ENCODE data around the gene PODXL. TPM values are rescaled to one million over a fixed set of nuclear protein-coding genes. Genes with fewer than 3 reads are reported as not detected.
"Not testable (repeated sequence)": the region's sequence is repeated elsewhere in the genome, so short reads cannot be mapped to it uniquely, and the experiment has no call there.

PODXL gene
- total RNA-seq, 1 donor from 2014 or later: 349 TPM

DNA sequence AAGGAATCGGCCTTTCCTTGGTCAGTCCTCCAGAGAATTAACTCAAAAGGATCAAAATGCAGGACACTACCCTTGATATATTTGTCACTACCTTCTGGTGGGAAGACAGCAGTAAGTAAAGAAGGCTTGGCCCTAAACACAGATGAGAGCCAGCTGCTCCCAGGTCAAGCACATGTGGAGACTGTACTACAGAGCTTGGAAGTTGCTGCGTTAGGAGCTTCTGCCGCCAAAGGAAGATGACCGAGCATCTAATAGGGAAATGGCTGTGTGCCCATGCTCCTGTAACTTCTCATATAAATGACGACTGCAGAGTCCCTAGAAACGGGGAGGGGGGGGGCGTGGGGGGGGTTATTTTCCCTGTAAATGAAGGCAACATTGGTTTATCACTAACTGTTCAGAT, 59.0 kb downstream of the PODXL start:
- no peak for DNase-seq (ENCODE audit: extremely low read depth, low read depth, low spot score)

GRCh38 chr7:131495669-131496498, 60.5 kb downstream of the PODXL start:
- DNase-seq (ENCODE audit: extremely low read depth, low read depth, low spot score): no peak

- no peak for DNase-seq (ENCODE audit: extremely low read depth, low read depth, low spot score)
Observed at GRCh38 chr7:131494182-131494581, 62.2 kb downstream of the PODXL start.

GRCh38 chr7:131493581-131493980, 62.8 kb downstream of the PODXL start:
- DNase-seq (ENCODE audit: extremely low read depth, low read depth, low spot score): no peak

GRCh38 chr7:131493081-131493480, 63.3 kb downstream of the PODXL start:
- DNase-seq (ENCODE audit: extremely low read depth, low read depth, low spot score): no peak

DNA sequence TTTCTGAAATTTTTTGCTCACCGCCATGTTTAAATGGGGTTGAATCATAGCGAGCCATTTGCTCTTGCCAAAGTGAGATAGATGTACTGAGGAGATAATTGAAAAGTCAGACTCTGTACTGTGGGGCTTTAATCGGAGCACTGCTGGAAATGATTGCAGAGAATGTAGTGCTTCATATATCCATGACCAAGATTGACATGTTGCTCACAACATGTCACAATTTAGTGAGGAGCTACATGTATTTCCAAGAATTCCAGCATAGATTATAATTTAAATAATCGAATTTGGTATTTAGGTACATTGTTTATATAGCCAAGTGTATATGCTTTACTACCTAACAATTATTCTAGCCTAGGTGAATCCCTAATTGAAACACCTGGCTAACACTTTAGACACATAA, 66.5 kb downstream of the PODXL start:
- DNase-seq (ENCODE audit: extremely low read depth, low read depth, low spot score): no peak

- DNase-seq (ENCODE audit: extremely low read depth, low read depth, low spot score): no peak
Observed at GRCh38 chr7:131489196-131489595, 67.2 kb downstream of the PODXL start.

DNA sequence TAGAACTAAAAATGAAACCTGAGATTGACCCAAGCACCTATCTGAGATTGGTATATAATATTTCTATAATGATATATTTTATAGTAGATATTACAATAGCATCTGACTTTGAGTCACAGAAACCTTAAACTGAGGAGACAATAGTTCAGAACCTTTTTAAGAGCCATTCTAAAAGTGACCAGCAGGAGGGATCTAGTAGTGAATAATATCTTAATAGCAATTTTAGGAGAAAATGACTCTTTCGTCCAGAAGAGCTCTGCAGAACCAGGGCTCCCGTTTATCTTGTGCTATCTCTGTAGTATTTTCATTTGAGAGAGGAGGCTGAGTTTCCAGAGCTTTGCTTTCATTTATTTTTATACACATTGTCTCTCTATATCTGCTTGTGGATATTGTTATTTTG, 68.1 kb downstream of the PODXL start:
- no peak for DNase-seq (ENCODE audit: extremely low read depth, low read depth, low spot score)

DNA sequence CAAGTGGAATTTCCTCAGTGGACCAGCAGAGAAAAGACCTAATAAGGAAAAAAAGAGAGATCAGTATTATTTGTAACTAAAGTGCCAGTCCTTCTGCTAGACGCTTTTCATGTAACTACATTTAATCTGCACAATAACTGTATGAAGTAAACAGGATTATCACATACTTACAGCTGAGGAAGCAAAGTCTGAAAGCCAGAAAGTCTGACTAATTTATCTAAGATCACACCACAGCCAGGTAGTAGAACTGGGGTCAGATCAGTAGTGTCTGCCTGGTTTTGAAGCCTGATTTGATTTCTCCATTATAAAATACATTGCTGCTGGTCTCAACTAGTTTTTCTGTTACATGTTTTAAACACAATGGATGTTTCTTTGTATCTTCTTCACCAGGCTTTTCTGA, 69.2 kb downstream of the PODXL start:
- DNase-seq (ENCODE audit: extremely low read depth, low read depth, low spot score): no peak

DNA sequence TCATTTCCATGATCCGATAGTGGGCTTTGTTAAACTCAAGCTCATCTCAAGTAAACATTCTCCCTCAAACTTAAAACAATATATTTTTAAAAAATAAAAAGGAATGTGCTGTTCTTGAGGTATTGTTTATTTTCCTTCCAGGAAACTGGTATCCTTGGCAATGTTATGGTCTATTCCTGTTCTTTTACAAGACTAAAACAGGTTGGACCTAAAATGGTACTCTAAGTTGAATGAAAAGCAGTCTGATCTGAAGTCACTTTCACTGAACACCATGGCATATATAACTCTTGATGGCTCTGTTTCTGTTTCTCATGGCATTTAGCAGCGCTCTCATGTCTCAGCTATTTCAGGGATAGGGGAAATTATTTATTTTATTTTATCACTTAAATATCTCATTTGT, 70.1 kb downstream of the PODXL start:
- DNase-seq (ENCODE audit: extremely low read depth, low read depth, low spot score): peak; percentile 48

- DNase-seq (ENCODE audit: extremely low read depth, low read depth, low spot score): no peak
Observed at GRCh38 chr7:131483586-131483985, 72.8 kb downstream of the PODXL start.

DNA sequence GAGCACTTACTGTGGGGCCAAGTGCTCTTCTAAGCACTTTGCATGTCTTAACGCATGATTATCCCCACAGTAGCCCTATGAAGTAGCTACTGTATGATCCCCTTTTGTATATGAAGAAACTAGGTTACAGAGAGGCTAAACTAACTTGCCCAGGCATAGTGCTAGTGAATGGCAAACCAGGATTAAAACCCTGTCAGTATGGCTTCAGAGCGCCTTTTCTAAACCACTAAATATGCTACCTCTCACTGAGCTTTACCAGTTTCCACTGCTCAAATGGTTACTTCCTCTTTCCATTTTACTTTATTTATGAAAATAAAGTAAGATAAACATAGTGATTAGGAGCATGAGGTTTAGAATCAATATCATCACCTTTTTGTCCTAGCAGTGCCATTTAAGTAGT, 73.6 kb downstream of the PODXL start:
- DNase-seq (ENCODE audit: extremely low read depth, low read depth, low spot score): no peak

DNA sequence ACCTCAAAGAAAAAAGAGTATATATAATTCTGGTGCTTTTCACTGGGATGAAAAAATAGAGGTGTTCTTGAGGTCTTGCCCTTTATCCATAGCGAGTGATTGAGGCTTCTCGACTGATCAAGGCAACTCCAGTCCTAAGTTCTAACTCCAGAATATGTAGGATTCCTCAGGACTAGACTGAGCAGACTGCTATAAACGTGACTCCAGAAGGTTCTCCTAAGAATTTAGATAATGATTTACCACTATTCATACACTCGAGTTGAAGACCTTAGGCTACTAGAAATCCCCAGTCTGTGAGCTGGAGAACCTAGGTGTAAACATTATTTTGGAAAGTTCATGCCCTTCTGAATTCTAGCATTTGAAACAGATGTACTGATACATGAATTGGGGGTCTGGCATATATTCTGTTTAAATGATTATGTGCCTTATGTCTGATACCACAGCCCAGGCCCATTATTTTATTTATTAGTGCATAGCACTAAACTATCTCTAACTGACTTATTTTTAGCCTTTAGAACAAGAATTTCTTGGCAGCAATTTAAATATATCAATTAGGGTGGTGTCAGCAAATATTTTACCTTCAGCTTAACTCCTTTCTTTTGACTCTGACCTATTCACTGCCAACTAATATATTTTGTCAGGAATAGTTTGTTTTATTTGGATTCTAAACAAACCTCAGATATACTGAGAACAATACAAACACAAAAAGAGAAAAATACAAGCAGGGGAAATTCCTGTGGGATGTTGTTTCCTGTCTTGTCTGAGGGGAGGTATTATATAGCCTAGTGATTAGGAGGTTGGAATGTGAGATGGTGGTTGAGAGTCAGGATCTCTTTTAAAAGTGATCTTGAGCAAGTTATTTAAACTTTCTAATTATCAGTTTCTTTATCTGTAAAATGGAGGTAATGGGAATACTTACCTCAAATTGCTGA, 75.8 kb downstream of the PODXL start:
- peak; percentile 37 for DNase-seq (ENCODE audit: extremely low read depth, low read depth, low spot score)

GRCh38 chr7:131476740-131477139, 79.7 kb downstream of the PODXL start:
- no peak for DNase-seq (ENCODE audit: extremely low read depth, low read depth, low spot score)

DNA sequence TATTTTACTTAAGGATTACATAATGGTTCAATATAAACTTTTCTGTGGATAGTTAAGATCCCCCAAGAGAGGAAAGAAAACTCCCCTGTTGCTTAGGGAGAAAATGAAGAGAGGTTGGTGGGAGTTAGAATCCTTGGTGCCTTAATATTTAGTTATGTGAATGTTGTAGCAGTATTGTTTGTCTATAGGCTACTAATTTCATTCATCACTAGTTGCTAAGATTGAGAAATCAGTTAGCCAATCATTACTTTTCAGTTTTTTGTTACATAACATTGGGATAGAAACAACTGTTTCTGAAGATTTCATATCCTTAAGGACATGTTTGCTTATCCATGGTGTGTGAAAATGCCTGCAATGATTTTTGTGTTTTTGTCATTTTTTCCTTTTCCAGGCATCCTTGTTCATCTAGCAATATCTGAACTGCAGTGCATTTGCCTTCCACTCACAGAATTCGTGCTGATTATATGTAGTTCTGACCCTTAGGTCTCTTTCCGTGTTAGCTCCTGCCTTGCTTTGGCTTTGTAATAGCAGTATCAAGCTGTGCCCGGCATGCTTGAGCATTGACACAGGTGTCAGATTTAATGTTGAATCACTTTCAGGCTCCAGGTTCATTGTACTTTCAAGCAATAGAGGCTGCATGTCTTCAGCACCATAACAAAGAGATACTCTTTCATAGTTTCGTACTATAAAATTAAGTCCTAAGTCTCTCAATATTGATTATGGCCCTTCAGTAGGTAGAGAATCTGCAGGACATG, 85.0 kb downstream of the PODXL start:
- DNase-seq (ENCODE audit: extremely low read depth, low read depth, low spot score): no peak

GRCh38 chr7:131467788-131468187, 88.6 kb downstream of the PODXL start:
- DNase-seq (ENCODE audit: extremely low read depth, low read depth, low spot score): no peak

DNA sequence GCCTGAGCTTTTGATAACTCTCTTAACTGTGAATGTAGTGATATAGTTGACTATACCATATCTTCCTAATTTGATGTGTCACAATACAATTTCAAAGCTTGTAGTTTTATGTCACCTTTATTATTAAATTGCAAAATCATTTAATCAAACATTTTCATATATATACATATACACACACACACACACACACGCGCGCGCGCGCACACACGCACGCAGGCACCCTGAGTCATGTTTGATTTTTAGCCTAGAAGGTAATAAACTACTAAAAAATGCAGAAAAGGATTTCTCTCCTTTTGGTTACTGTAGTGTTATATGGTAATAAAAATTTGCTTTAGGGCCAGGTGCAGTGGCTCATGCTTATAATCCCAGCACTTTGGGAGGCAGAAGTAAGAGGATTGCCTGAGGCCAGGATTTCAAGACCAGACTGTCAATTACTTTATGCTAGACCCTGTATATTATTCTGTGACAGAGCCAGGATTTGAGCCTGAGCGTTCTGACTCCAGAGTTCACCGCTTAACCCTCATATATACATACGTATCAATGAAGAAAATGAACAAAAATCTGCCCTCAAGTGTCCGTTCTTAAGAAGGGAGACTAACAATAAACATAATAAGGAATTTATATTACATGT, 89.6 kb downstream of the PODXL start:
- DNase-seq (ENCODE audit: extremely low read depth, low read depth, low spot score): no peak

DNA sequence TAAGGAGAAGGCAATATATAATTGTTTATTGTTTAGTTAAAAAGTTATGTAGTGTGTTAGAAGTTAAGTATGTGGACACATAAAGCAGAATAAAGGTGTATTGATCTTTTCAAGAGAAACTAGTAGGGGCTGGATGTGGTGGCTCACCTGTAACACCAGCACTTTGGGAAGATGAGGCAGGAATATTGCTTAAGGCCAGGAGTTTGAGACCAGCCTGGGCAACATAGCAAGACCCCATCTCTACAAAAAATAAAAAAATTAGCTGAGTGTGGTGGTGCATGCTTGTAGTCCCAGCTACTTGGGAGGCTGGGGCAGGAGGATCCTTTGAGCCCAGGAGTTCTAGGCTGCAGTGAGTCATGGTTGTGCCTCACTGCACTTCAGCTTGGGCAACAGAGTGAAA, 93.7 kb downstream of the PODXL start:
- not testable (repeated sequence) for DNase-seq (ENCODE audit: extremely low read depth, low read depth, low spot score)

GRCh38 chr7:131462059-131462458, 94.4 kb downstream of the PODXL start:
- no peak for DNase-seq (ENCODE audit: extremely low read depth, low read depth, low spot score)

DNA sequence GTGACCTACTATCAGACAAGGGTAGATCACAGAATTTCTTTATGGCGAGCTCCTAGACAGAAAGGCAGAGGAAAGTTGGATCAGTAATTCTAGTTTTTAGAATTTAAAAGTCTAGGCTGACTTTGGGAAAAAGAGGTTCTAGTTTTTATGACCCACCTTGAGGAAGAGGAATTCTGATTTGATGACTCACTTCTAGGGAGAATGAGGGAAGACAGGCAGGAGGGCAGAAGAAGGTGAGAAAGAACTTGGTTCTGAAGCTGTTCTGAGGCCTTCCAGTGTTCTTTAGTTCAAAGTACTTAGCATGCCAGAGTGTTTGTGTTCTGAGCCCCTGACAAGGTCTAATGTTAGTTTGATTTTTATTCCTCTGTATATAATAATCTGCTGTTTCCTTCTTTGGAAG, 97.2 kb downstream of the PODXL start:
- no peak for DNase-seq (ENCODE audit: extremely low read depth, low read depth, low spot score)

DNA sequence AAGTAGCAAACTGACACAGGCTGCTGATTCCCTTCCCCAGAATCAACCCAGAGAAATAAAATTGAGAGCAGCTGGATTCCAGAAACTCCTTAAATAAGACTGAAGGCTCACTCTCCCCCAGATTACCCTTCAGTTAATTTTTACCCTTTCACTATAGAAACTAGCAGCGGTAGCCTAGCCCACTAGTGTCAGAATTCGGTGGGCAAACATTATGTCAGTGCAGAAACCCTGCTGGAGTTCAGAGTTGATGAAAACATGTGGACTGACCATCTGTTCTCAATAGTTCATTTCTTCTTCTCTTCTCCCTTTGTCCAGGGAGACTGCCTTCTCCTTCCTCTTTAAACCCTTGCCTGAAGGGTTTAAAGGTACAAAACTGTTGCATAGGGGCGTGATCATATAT, 100.1 kb downstream of the PODXL start:
- no peak for DNase-seq (ENCODE audit: extremely low read depth, low read depth, low spot score)

Data from glomerular endothelial cell (primary cell).